ENCODE measurements around the gene VWA8.

The VWA8 gene

DNA sequence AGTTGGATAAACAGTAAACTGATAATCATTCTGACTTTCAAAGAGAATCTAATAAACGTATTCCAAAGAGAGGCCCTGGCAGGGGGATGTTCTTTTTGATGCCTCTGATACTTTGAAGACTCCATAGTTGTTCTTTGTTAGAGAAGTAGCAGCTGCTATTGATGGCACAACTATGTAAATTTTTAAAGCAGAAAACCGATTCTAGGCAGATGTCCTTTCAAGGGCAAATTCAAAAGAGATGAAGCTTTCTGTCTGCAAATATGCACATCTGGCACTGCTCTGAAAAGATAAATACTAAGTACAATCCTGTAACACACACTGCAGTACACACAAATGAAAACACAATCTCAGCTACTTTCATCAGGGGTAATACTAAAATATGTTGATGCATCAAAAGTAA lies 250.1 kb downstream of the VWA8 start:
- no peak overlapping the region for H3K4me3 ChIP-seq (ENCODE audit: low read depth, low read length)
- no peak for DNase-seq (ENCODE audit: low read depth)
- no peak for TF ChIP-seq POLR2A (IDR thresholded peaks at IDR 0.05; ENCODE audit: extremely low read depth, insufficient read length)
- TF ChIP-seq MYC (IDR thresholded peaks at IDR 0.05; ENCODE audit: low read depth, low read length): no peak
- TF ChIP-seq, protein P1, sequence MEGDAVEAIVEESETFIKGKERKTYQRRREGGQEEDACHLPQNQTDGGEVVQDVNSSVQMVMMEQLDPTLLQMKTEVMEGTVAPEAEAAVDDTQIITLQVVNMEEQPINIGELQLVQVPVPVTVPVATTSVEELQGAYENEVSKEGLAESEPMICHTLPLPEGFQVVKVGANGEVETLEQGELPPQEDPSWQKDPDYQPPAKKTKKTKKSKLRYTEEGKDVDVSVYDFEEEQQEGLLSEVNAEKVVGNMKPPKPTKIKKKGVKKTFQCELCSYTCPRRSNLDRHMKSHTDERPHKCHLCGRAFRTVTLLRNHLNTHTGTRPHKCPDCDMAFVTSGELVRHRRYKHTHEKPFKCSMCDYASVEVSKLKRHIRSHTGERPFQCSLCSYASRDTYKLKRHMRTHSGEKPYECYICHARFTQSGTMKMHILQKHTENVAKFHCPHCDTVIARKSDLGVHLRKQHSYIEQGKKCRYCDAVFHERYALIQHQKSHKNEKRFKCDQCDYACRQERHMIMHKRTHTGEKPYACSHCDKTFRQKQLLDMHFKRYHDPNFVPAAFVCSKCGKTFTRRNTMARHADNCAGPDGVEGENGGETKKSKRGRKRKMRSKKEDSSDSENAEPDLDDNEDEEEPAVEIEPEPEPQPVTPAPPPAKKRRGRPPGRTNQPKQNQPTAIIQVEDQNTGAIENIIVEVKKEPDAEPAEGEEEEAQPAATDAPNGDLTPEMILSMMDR (IDR thresholded peaks at IDR 0.05; ENCODE audit: low read depth, low read length): no peak
- TF ChIP-seq MAX (IDR thresholded peaks at IDR 0.05; ENCODE audit: low read depth, low read length): no peak

- H3K4me3 ChIP-seq (ENCODE audit: low read depth, low read length): no peak overlapping the region
- no peak for DNase-seq (ENCODE audit: low read depth)
- no peak for TF ChIP-seq POLR2A (IDR thresholded peaks at IDR 0.05; ENCODE audit: extremely low read depth, insufficient read length)
- TF ChIP-seq MYC (IDR thresholded peaks at IDR 0.05; ENCODE audit: low read depth, low read length): no peak
- TF ChIP-seq MAX (IDR thresholded peaks at IDR 0.05; ENCODE audit: low read depth, low read length): no peak
- TF ChIP-seq, protein P1 (IDR thresholded peaks at IDR 0.05; ENCODE audit: low read depth, low read length): no peak
Observed at GRCh38 chr13:41709511-41709910, 251.4 kb downstream of the VWA8 start.

DNA sequence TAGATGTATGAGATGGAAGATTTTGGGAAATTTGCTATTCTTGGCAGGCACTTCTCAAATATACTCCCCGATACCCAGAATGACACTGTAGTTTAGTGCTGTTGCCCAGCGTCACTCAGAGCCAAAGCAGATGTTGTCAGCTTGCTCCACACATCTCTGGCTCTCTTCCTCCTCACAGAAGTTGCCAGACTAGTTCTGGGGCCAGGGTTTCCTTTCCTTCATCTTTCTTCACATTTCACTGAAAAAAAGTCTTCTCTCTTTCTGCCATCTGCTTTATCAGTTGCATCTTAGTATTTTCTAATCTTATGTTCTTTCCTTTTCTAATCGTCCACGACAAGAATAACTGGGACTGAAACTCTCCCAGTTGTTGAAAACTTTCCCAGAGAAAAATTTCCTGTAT lies 252.2 kb downstream of the VWA8 start:
- no peak for DNase-seq (ENCODE audit: low read depth)
- TF ChIP-seq POLR2A (IDR thresholded peaks at IDR 0.05; ENCODE audit: extremely low read depth, insufficient read length) (no peak), MAX (IDR thresholded peaks at IDR 0.05; ENCODE audit: low read depth, low read length) (no peak), MYC (IDR thresholded peaks at IDR 0.05; ENCODE audit: low read depth, low read length) (no peak)
- TF ChIP-seq, protein P1 (IDR thresholded peaks at IDR 0.05; ENCODE audit: low read depth, low read length): no peak
- no peak overlapping the region for H3K4me3 ChIP-seq (ENCODE audit: low read depth, low read length)

DNA sequence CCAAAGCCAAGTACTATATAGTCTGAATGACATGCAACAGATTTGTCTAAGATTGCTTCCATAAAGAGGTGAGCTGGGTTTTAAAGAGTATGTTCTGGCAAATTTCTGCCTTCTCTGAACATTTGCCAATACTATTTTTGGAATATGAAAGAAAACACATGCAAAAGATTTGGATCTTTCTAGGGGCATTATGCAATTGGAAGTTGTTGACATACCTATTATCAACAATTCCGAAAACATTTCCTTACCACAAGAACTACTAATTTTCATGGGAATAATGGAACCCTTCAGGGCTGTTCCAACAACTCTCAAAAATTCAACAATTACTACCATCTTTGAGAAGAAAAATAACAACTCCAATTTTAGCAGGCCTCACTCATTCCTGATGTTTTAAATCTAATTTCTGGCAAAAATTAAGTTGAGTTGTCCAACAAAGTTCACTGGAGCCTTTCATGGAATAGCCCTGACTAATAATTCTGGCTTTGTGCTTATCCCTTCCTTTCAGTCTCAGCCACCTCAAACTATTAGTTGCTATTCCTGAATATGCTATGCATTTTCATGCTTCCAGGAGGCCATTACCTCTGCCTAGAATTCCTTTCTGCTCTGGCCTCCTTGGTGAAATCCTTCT lies 253.6 kb downstream of the VWA8 start:
- no peak for TF ChIP-seq MAX (IDR thresholded peaks at IDR 0.05; ENCODE audit: low read depth, low read length)
- no peak for DNase-seq (ENCODE audit: low read depth)
- H3K4me3 ChIP-seq (ENCODE audit: low read depth, low read length): no peak overlapping the region

- TF ChIP-seq, protein P1 (IDR thresholded peaks at IDR 0.05; ENCODE audit: low read depth, low read length): no peak
- TF ChIP-seq POLR2A (IDR thresholded peaks at IDR 0.05; ENCODE audit: extremely low read depth, insufficient read length): no peak
- no peak for TF ChIP-seq MYC (IDR thresholded peaks at IDR 0.05; ENCODE audit: low read depth, low read length)
- TF ChIP-seq MAX (IDR thresholded peaks at IDR 0.05; ENCODE audit: low read depth, low read length): no peak
- H3K4me3 ChIP-seq (ENCODE audit: low read depth, low read length): no peak overlapping the region
- no peak for DNase-seq (ENCODE audit: low read depth)
Observed at GRCh38 chr13:41706152-41706551, 254.8 kb downstream of the VWA8 start.

DNA sequence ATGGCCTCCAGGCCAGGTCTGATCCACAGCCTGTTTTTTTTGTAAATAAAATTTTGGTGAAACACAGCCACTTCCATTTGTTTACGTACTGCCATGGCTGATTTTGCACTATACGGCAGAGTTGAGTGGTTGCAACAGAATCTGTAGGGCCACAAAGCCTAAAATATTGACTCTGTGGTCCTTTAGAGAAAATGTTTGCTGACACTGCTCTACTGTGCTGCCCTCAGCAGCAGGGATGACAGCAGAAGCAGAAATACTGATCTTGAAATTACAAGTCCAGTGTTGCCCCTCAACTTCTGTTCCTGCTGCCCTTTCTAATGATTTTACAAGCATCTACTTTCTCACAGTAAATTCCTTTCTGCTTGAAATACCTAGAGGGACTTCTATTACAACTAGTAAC lies 258.4 kb downstream of the VWA8 start:
- no peak for DNase-seq (ENCODE audit: low read depth)
- H3K4me3 ChIP-seq (ENCODE audit: low read depth, low read length): no peak overlapping the region
- TF ChIP-seq POLR2A (IDR thresholded peaks at IDR 0.05; ENCODE audit: extremely low read depth, insufficient read length) (no peak), MYC (IDR thresholded peaks at IDR 0.05; ENCODE audit: low read depth, low read length) (no peak), MAX (IDR thresholded peaks at IDR 0.05; ENCODE audit: low read depth, low read length) (no peak)
- TF ChIP-seq, protein P1 (IDR thresholded peaks at IDR 0.05; ENCODE audit: low read depth, low read length): no peak

Data from NB4 (cell line).